ENCODE data around the gene TPRN. TPM values are rescaled to one million over a fixed set of nuclear protein-coding genes. Genes with fewer than 3 reads are reported as not detected.
A peak's percentile ranks its signal among the peaks of the same experiment; 100 is the strongest.

The TPRN gene
- total and polyA plus RNA-seq, 9 of the 15 experiments (the other 6 are each of a cell fraction or from before 2014, with no cell fraction given) = 0.31 to 31.9 (median 4.4) TPM

- peak; percentile 54 for TF ChIP-seq FIP1L1 (IDR thresholded peaks at IDR 0.05; ENCODE audit: low read depth, low read length, poor library complexity, severe bottlenecking)
- TF ChIP-seq NFYB (IDR thresholded peaks at IDR 0.05; ENCODE audit: extremely low read depth, insufficient read length) = peak; percentile 5
- TF ChIP-seq SMAD3 (CRISPR knock-in tag; conservative IDR thresholded peaks at IDR 0.05) = no peak
- no peak for TF ChIP-seq ZNF561 (CRISPR knock-in tag; conservative IDR thresholded peaks at IDR 0.05)
- no peak; the same call in 1 of the 2 replicates for TF ChIP-seq SMAD4 (CRISPR knock-in tag; conservative IDR thresholded peaks at IDR 0.05)
- TF ChIP-seq, protein P1, sequence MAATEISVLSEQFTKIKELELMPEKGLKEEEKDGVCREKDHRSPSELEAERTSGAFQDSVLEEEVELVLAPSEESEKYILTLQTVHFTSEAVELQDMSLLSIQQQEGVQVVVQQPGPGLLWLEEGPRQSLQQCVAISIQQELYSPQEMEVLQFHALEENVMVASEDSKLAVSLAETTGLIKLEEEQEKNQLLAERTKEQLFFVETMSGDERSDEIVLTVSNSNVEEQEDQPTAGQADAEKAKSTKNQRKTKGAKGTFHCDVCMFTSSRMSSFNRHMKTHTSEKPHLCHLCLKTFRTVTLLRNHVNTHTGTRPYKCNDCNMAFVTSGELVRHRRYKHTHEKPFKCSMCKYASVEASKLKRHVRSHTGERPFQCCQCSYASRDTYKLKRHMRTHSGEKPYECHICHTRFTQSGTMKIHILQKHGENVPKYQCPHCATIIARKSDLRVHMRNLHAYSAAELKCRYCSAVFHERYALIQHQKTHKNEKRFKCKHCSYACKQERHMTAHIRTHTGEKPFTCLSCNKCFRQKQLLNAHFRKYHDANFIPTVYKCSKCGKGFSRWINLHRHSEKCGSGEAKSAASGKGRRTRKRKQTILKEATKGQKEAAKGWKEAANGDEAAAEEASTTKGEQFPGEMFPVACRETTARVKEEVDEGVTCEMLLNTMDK (IDR thresholded peaks at IDR 0.05; ENCODE audit: borderline replicate concordance, insufficient read depth, low read depth, low read length, poor library complexity, severe bottlenecking) = no peak
- TF ChIP-seq EP400 (IDR thresholded peaks at IDR 0.05) = peak; percentile 67; the same call in 1 of the 2 replicates
- TF ChIP-seq FOXK2 (conservative IDR thresholded peaks at IDR 0.05 in 1 of 2, IDR thresholded peaks at IDR 0.05 in 1 of 2; ENCODE audit: low read depth in 2 of 2) = peak in 1 of 2 experiments; percentile 55; a peak in 1 of 4 replicates
- no peak for TF ChIP-seq CBX1 (IDR thresholded peaks at IDR 0.05; ENCODE audit: low read depth)
- TF ChIP-seq NBN (IDR thresholded peaks at IDR 0.05; ENCODE audit: low read depth) = no peak
- TF ChIP-seq ELK1 (CRISPR knock-in tag; IDR thresholded peaks at IDR 0.05) = no peak
- no peak for TF ChIP-seq ZNF407 (IDR thresholded peaks at IDR 0.05; ENCODE audit: low read depth)
Measured at GRCh38 chr9:137223078-137223970, 22.8 kb upstream of the TPRN start (continued).
